Esophagus muscularis mucosa (tissue), 3 donors: ENCODE data around the gene GALNS.

Experiments used
- CTCF ChIP-seq, 3 experiments: fragments of 200-600 bp in 2 of 3; fragments of 450-650 bp in 1 of 3; sonication (generic) in 2 of 3; IDR thresholded peaks; one replicate each; pipeline ENCODE4 v1.5.1; 2017 to 2019; ENCODE audit warnings: antibody characterized with exemption in 3 of 3, mild to moderate bottlenecking in 2 of 3, moderate library complexity in 1 of 3
- POLR2A ChIP-seq: fragments of 450-650 bp; IDR thresholded peaks from one replicate; pipeline ENCODE4 v1.6.1; 2017; ENCODE audit warnings: antibody characterized with exemption, moderate library complexity, mild to moderate bottlenecking, low read depth
- POLR2AphosphoS5 ChIP-seq, 2 donors: sonication (generic); formaldehyde crosslinking; IDR thresholded peaks; one replicate each; pipeline ENCODE4 v1.6.1; 2017; ENCODE audit warnings: antibody characterized with exemption in 2 of 2

DNA sequence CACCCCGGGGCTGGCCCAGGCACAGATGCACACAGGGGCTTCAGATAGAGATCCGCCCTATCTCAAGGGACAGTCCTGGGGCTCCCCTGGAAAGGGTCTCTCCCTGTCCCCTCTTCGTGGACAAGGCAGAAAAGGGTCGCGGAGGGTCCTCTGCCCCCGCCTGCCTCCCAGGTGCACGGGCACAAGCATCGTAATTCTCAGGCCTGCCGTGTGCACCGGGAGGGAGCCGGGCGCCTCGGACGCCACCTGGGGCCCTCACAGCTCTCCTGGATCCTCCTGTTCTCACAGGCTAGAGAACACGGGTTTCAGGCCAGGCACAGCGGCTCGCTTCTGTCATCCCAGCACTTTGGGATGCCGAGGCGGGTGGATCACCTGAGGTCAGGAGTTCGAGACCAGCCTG is 21.6 kb upstream of the GALNS start:
- TF ChIP-seq POLR2A (no peak), CTCF (IDR thresholded peaks at IDR 0.05) (no peak), POLR2AphosphoS5 (IDR thresholded peaks at IDR 0.05) (no peak)
